GM18498 (cell line): ENCODE data around the gene FAM20C.
"Not testable (repeated sequence)": the region's sequence is repeated elsewhere in the genome, so short reads cannot be mapped to it uniquely, and the experiment has no call there.

ENCODE experiments used
- ATAC-seq: cut with Tn5 transposase; IDR thresholded peaks from one replicate; pipeline ENCODE4 v1.9.1; 2021; ENCODE audit warnings: mild to moderate bottlenecking, moderate library complexity; ENCODE audit not compliant: unreplicated experiment

The FAM20C gene

DNA sequence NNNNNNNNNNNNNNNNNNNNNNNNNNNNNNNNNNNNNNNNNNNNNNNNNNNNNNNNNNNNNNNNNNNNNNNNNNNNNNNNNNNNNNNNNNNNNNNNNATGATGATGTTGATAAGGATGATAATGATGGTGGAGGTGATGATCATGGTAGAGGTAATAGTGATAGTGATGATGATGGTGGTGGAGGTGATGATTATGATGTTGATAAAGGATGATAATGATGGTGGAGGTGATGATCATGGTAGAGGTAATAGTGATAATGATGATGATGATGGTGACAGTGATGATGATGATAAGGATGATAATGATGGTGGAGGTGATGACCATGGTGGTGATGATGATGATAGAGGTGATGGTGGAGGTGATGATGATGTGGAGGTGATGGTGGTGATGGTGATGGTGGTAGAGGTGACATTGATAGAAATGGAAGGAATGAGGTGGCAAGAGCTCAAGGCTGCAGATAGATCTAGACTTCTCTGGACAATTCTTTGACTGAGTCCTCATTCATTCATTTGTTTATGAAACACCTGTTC lies 47.8 kb downstream of the FAM20C start:
- no peak for ATAC-seq

DNA sequence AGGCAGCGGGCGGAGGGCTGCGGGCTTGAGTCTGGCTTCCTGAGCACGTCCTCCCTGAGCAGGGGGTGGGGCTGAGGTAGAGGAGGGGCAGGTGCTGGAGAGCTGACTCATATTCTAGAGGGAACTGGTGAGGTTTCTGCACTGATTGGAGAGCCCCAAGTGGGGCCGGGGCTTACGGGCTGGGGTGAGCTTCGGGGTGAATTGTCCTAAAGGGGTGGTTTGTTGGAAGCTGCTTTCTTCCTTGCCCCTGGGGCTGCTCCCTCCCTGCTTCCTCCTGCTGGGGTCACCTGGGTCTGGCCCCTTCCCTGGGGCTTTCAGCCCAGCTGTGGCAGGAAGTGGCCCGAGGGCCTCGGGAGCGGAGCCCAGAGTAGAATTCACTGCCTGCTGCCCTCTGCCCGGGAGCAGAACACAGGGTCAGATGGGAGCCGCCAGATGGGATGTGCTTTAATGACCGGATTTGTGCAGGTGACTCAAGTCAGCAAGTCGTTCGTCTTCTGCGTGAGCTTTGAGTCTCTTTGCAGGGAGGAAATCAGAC lies 48.6 kb downstream of the FAM20C start:
- ATAC-seq, result no peak

DNA sequence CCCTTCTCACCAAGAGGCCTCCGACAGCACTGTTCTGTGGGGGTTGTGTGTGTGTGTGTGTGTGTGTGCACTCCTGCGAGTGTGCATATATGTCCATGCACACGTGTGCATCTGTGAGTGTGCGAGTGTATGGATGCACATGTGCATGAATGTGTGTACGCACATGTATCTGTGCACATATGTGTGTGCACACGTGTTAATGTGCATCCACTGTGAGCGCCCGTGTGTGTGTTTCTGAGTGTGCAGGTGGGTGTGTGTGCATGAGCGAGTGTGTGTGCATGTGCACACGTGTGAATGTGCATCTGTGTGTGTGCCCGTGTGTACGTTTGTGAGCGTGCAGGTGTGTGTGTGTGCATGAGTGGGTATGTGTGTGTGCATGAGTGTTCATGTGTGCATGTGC lies 49.1 kb downstream of the FAM20C start:
- no peak for ATAC-seq

DNA sequence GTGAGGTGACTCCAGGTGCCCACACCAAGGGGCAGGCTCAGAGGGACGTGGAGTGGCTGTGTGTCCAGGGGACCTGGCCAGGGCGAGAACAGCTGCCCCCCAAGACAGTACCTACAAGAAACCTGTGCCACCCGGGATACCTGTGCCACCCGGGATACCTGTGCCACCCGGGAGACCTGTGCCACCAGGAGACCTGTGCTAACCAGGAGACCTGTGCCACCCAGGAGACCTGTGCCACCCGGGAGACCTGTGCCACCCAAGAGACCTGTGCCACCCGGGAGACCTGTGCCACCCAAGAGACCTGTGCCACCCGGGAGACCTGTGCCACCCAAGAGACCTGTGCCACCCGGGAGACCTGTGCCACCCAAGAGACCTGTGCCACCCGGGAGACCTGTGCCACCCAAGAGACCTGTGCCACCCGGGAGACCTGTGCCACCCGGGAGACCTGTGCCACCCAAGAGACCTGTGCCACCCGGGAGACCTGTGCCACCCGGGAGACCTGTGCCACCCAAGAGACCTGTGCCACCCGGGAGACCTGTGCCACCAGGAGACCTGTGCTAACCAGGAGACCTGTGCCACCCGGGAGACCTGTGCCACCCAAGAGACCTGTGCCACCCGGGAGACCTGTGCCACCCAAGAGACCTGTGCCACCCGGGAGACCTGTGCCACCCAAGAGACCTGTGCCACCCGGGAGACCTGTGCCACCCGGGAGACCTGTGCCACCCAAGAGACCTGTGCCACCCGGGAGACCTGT lies 50.6 kb downstream of the FAM20C start:
- not testable (repeated sequence) for ATAC-seq

DNA sequence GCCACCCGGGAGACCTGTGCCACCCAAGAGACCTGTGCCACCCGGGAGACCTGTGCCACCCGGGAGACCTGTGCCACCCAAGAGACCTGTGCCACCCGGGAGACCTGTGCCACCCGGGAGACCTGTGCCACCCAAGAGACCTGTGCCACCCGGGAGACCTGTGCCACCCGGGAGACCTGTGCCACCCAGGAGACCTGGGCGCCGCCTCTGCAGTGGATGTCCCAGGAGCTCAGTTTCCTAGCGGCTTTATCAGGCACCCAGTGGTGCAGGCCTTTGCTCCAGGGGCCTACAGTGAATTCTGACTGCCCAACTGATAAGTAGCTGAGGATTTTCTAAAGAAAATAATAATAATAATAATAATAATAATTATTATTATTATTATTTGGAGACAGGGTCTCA lies 51.2 kb downstream of the FAM20C start:
- not testable (repeated sequence) for ATAC-seq

DNA sequence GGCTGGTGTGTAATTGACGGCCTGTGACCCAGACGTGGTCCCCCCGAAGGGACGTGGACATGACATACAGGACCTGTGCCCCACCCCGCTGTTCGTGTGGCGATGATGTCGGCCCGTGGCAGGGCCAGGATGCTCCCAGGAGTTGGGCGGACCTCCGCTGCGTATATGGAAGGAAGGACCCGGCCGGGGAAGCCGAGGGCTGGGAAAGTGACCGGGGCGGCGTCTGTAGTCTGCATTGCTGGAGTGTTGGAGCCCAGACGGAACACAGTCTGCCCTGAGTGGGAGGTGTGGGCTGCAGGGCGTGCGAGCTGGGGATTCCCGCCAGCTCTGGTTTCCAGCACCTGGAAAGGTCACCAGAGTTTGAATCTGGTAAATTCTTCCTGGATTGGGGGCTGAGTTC lies 52.6 kb downstream of the FAM20C start:
- no peak for ATAC-seq

- ATAC-seq, result no peak
Measured at GRCh38 chr7:245574-246295, 53.4 kb downstream of the FAM20C start.

DNA sequence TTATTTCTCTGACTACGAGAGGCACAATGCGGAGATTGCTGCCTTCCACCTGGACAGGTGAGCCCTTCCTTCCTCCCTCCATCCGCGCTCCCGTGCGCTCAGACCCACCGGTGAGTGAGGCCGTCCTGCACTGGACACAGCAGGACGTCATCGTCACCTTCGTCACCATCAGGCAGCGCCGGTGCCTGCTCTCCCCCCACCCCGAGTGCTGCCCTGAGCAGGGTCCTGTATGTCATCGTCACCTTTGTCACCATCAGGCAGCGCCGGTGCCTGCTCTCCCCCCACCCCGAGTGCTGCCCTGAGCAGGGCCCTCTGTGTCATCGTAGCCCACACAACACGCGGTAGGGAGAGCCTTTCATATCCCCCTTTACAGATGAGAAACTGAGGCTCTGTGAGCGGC lies 54.1 kb downstream of the FAM20C start:
- no peak for ATAC-seq

DNA sequence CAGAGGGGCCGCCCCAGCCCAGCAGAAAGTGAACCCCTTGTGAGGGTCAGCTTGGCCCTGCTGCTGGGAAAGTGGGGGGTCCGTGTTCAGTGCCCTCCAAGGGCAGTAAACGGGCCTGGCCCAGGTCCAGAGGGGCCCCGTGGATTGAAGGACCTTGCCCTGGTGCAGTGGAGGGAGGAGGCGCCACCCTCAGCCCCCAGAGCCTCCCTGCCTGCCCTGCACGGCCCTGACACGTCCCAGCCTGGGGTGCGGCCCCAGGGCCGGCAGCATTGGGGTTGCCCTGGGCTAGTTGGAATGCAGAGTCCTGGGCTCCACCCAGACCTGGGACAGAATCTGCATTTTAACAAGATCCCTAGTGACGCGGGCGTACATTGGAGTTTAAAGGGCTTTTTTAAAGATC lies 54.8 kb downstream of the FAM20C start:
- ATAC-seq, result no peak

GRCh38 chr7:247636-248035 lies 55.3 kb downstream of the FAM20C start:
- ATAC-seq, result no peak

GRCh38 chr7:248732-249435 lies 56.5 kb downstream of the FAM20C start:
- no peak for ATAC-seq

DNA sequence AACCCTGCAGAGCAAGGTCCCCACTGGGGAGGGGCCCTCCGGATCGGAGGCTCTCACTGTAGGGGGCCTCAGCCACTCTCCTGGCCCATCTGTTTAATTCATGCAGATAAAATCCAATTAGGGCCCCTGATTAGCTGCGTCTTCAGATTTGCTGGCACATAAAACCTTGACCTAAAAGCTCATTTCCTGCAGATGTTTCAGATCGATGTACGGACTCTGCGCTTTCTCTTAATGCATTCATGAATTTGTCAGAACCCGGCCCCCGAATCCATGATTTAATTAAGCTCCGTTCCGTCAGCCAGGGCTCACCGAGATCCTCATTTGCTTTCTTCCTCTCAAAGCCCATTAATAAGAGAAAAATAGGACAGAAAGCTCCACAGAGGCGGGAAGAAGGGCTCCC lies 57.6 kb downstream of the FAM20C start:
- no peak for ATAC-seq

GRCh38 chr7:250523-250922 lies 58.2 kb downstream of the FAM20C start:
- ATAC-seq, result no peak

DNA sequence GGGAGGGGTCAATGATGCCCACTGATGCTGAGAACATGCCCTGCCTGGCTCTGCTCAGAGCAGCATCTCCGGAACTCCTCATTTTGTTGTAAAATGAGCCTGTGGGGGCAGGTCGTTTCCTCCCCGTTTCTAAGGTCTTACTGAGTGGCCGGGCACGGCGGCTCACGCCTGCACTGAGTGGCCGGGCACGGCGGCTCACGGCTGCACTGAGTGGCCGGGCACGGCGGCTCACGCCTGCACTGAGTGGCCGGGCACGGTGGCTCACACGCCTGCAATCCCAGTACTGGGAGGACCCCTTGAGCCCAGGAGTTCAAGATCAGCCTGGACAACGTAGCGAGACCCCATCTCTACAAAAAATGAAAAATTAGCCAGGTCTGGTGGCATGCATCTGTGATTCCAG lies 58.6 kb downstream of the FAM20C start:
- ATAC-seq, result no peak

DNA sequence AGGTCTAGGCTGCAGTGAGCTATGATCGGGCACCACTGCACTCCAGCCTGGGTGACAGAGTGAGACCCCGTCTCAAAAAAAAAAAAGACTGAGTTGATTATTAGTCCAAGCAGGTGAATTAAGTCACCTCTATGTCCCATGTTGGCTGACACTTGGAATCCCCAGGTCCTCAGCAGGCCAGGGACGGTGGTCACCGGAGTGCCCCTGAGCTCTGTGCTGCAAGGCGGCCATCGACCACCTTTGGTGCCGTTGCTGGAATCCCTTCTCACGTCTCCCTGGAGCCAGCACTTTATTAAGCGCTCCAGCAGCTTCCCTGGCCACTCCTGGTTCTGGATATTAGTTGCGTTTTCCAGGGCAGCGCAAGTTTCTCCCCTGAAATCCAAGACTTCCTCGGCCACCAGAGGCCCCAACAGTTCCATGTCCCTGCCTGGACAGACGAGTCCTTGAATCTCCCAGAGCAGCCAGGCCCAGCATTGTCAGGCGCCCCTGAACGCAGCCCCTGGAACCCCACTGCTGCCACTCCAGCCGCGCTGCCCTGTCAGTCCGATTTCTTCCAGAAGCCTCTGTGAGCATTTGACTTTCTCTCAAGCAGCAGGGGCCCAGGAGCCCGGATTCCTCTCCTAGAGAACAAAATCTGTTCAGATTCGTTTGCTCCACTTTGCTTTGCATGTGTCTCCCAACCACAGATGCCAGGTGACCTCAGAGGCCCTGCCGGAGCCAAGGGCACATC lies 59.2 kb downstream of the FAM20C start:
- no peak for ATAC-seq

DNA sequence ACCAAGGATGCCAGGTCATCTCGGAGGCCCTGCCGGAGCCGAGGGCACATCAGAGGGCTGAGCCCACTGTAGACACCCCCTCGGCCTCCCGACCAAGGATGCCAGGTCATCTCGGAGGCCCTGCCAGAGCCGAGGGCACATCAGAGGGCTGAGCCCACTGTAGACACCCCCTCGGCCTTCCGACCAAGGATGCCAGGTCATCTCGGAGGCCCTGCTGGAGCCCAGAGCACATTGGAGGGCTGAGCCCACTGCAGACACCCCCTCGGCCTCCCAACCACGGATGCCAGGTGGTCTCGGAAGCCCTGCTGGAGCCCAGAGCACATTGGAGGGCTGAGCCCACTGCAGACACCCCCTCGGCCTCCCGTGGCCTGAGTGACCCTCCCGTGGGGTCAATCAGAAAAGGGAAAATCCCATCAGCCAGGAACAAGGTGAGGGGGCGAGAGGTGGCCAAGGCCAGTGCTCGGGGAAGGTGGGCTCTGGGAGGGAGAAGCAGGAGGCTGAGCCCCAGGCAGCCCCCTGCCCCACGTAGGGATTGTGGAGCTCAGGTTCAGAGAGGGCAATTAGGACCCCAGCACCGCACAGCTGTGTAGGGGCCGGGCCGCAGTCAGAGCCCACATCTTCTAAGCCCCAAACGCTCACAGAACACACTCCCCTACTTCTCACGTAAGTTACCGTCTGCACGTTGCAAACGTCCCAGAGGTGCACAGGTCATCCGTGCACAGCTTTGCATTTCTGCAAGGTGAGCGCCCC lies 60.0 kb downstream of the FAM20C start:
- ATAC-seq, result no peak

GRCh38 chr7:252981-253380 lies 60.6 kb downstream of the FAM20C start:
- no peak for ATAC-seq

GRCh38 chr7:253581-254336 lies 61.4 kb downstream of the FAM20C start:
- ATAC-seq, result no peak

GRCh38 chr7:254337-255037 lies 62.1 kb downstream of the FAM20C start:
- no peak for ATAC-seq
